IMR-90 (cell line): ENCODE measurements around the gene RPEL1. TPM values are rescaled to one million over a fixed set of nuclear protein-coding genes. Genes with fewer than 3 reads are reported as not detected.

Experiments used
- ATAC-seq: fragments of 200-7000 bp; cut with Tn5 transposase; 2 replicates; pipeline ENCODE4 v1.9.1; 2020; ENCODE audit warnings: low read depth, mild to moderate bottlenecking, moderate library complexity
- BruUV-seq: library from RNA; stranded (reverse); fragments of 400-500 nt; replicated peaks from 2 replicates; lab custom pipeline; 2021; lab: Mats Ljungman, UMichigan
- CTCF ChIA-PET: fragments of 300-600 bp; formaldehyde crosslinking; extraction: SDS; loops from one replicate; lab custom pipeline; 2021; ENCODE audit warnings: antibody characterized with exemption; lab: Yijun Ruan, JAX
- POLR2A ChIA-PET: fragments of 300-600 bp; sonication (Branson Sonifier 250); formaldehyde crosslinking; loops from one replicate; lab custom pipeline; 2022; ENCODE audit warnings: antibody characterized with exemption; ENCODE audit not compliant: unreplicated experiment; lab: Charles Lee
- DNase-seq: peaks from one replicate; pipeline ENCODE4 v3.0.0; 2013
- H2AFZ ChIP-seq: replicated peaks from 2 replicates; pipeline ENCODE3; 2013; ENCODE audit warnings: low read length, mild to moderate bottlenecking; ENCODE audit not compliant: poor library complexity
- H2AK5ac ChIP-seq: 2 replicates; pipeline ENCODE4 v1.6.1; 2013; ENCODE audit warnings: low read depth, low read length, inconsistent platforms
- H2AK9ac ChIP-seq: replicated peaks from 2 replicates; pipeline ENCODE3; 2013; ENCODE audit warnings: mild to moderate bottlenecking, low read depth, low read length, moderate library complexity; ENCODE audit not compliant: poor library complexity
- H2BK120ac ChIP-seq: 2 replicates; pipeline ENCODE4 v1.6.1; 2013; ENCODE audit warnings: low read depth, low read length, inconsistent platforms
- H2BK15ac ChIP-seq: 3 replicates; pipeline ENCODE4 v1.6.1; 2013; ENCODE audit warnings: low read depth, low read length, inconsistent platforms
- H2BK20ac ChIP-seq: 2 replicates; pipeline ENCODE4 v1.6.1; 2013; ENCODE audit warnings: low read depth, mild to moderate bottlenecking, inconsistent platforms, low read length, moderate library complexity
- H2BK5ac ChIP-seq: 2 replicates; pipeline ENCODE4 v1.6.1; 2013; ENCODE audit warnings: mild to moderate bottlenecking, low read depth, low read length, inconsistent platforms; ENCODE audit not compliant: poor library complexity, severe bottlenecking
- H3K14ac ChIP-seq: replicated peaks from 2 replicates; pipeline ENCODE4 v1.6.1; 2013; ENCODE audit warnings: low read depth, low read length, inconsistent platforms
- H3K18ac ChIP-seq: 2 replicates; pipeline ENCODE4 v1.6.1; 2013; ENCODE audit warnings: low read depth, low read length, control low read depth
- H3K23ac ChIP-seq: 2 replicates; pipeline ENCODE4 v1.6.1; 2013; ENCODE audit warnings: low read depth, low read length, inconsistent platforms
- H3K27ac ChIP-seq: 2 replicates; pipeline ENCODE4 v1.5.1; 2013; ENCODE audit warnings: mild to moderate bottlenecking, control low read depth, low read length; ENCODE audit not compliant: insufficient read depth
- H3K27me3 ChIP-seq: 2 replicates; pipeline ENCODE4 v1.6.1; 2013; ENCODE audit warnings: low read length; ENCODE audit not compliant: control insufficient read depth, insufficient read depth
- H3K36me3 ChIP-seq: 2 replicates; pipeline ENCODE4 v1.6.1; 2013; ENCODE audit warnings: low read length, mixed read lengths; ENCODE audit not compliant: control insufficient read depth, insufficient read depth
- H3K4ac ChIP-seq: 2 replicates; pipeline ENCODE4 v1.6.1; 2013; ENCODE audit warnings: low read depth, low read length, inconsistent platforms
- H3K4me1 ChIP-seq: 2 replicates; pipeline ENCODE4 v1.6.1; 2013; ENCODE audit warnings: low read length, mixed read lengths; ENCODE audit not compliant: control insufficient read depth, insufficient read depth
- H3K4me2 ChIP-seq: 2 replicates; pipeline ENCODE4 v1.6.1; 2013; ENCODE audit warnings: low read depth, mild to moderate bottlenecking, control low read depth, low read length, moderate library complexity
- H3K4me3 ChIP-seq: 2 replicates; pipeline ENCODE4 v1.5.1; 2013; ENCODE audit warnings: low read depth, mild to moderate bottlenecking, control low read depth, low read length, moderate library complexity; ENCODE audit not compliant: insufficient read depth
- H3K56ac ChIP-seq: 2 replicates; pipeline ENCODE4 v1.6.1; 2013; ENCODE audit warnings: low read length, inconsistent platforms; ENCODE audit not compliant: insufficient read depth; ENCODE audit errors: extremely low read depth
- H3K79me1 ChIP-seq, 2 experiments: 2 replicates each; pipeline ENCODE4 v1.6.1; 2013; ENCODE audit warnings: low read length in 2 of 2, inconsistent platforms in 1 of 2, low read depth in 1 of 2
- H3K9ac ChIP-seq: 2 replicates; pipeline ENCODE4 v1.6.1; 2013; ENCODE audit warnings: low read depth, low read length, control low read depth
- H3K9me1 ChIP-seq: 2 replicates; pipeline ENCODE4 v1.6.1; 2013; ENCODE audit warnings: low read length, inconsistent platforms; ENCODE audit not compliant: insufficient read depth
- H3K9me3 ChIP-seq: 2 replicates; pipeline ENCODE4 v1.6.1; 2013; ENCODE audit warnings: low read length; ENCODE audit not compliant: control insufficient read depth, insufficient read depth
- H4K20me1 ChIP-seq: 2 replicates; pipeline ENCODE4 v1.6.1; 2013; ENCODE audit warnings: low read length, inconsistent platforms; ENCODE audit not compliant: insufficient read depth
- H4K5ac ChIP-seq: 2 replicates; pipeline ENCODE4 v1.6.1; 2013; ENCODE audit warnings: mild to moderate bottlenecking, low read depth, low read length, control low read depth
- H4K8ac ChIP-seq, 2 experiments: 2 replicates each; pipeline ENCODE4 v1.6.1; 2013; ENCODE audit warnings: low read depth in 2 of 2, low read length in 2 of 2, control low read depth in 1 of 2, inconsistent platforms in 1 of 2
- H4K91ac ChIP-seq: 2 replicates; pipeline ENCODE4 v1.6.1; 2013; ENCODE audit warnings: low read depth, low read length, inconsistent platforms; ENCODE audit not compliant: insufficient read depth
- BHLHE40 ChIP-seq: fragments of 150-350 bp; IDR thresholded peaks from 2 replicates; pipeline ENCODE4 v1.6.1; 2016; ENCODE audit warnings: mild to moderate bottlenecking, low read depth, low read length
- CEBPB ChIP-seq: IDR thresholded peaks from 2 replicates; pipeline ENCODE4 v1.6.1; 2012; ENCODE audit warnings: low read depth, low read length, improper control_type of control experiment
- CHD1 ChIP-seq: IDR thresholded peaks from 2 replicates; pipeline ENCODE4 v1.6.1; 2012; ENCODE audit warnings: low read depth, low read length, improper control_type of control experiment
- FOS ChIP-seq: fragments of 150-350 bp; IDR thresholded peaks from 2 replicates; pipeline ENCODE4 v1.6.1; 2016; ENCODE audit warnings: low read depth, low read length
- MAFK ChIP-seq: IDR thresholded peaks from 2 replicates; pipeline ENCODE4 v1.6.1; 2012; ENCODE audit warnings: low read depth, low read length, improper control_type of control experiment
- MAZ ChIP-seq: IDR thresholded peaks from 2 replicates; pipeline ENCODE4 v1.6.1; 2012; ENCODE audit warnings: low read depth, mild to moderate bottlenecking, low read length, improper control_type of control experiment, moderate library complexity, borderline replicate concordance
- MXI1 ChIP-seq: IDR thresholded peaks from 2 replicates; pipeline ENCODE4 v1.6.1; 2012; ENCODE audit warnings: low read depth, mild to moderate bottlenecking, low read length, moderate library complexity, borderline replicate concordance
- NFE2L2 ChIP-seq: fragments of 150-350 bp; IDR thresholded peaks from 2 replicates; pipeline ENCODE4 v1.6.1; 2016; ENCODE audit warnings: low read depth, mild to moderate bottlenecking, low read length
- POLR2A ChIP-seq: IDR thresholded peaks from 2 replicates; pipeline ENCODE4 v1.6.1; 2012; ENCODE audit warnings: mild to moderate bottlenecking, low read depth, low read length
- RAD21 ChIP-seq: IDR thresholded peaks from 2 replicates; pipeline ENCODE4 v1.6.1; 2012; ENCODE audit warnings: low read length, improper control_type of control experiment
- RCOR1 ChIP-seq: IDR thresholded peaks from 2 replicates; pipeline ENCODE4 v1.6.1; 2012; ENCODE audit warnings: mild to moderate bottlenecking, low read length, improper control_type of control experiment; ENCODE audit not compliant: insufficient replicate concordance
- RFX5 ChIP-seq: IDR thresholded peaks from 2 replicates; pipeline ENCODE4 v1.8.0; 2012; ENCODE audit warnings: low read depth, mild to moderate bottlenecking, low read length, moderate library complexity
- SMC3 ChIP-seq: fragments of 150-350 bp; IDR thresholded peaks from 2 replicates; pipeline ENCODE4 v1.6.1; 2016; ENCODE audit warnings: low read depth, mild to moderate bottlenecking, antibody characterized with exemption, low read length, moderate library complexity
- WGBS, 2 experiments: methylation state at CpG; one replicate each; pipeline versions ENCODE4 v1.1.5 to v1.1.7; 2013; ENCODE audit warnings: missing lambda C conversion rate in 2 of 2; ENCODE audit not compliant: insufficient read length in 1 of 2; ENCODE audit errors: extremely low coverage in 2 of 2; 5-methylcytosine and 5-hydroxymethylcytosine counted together
- dilution Hi-C: fragments of 300-500 bp; cut with HindIII; formaldehyde crosslinking; loops from one replicate; pipeline ENCODE4 v1.14.3; 2018; ENCODE audit warnings: low sequenced_read_pairs; ENCODE audit not compliant: unreplicated experiment
- in situ Hi-C: fragments of 300-500 bp; cut with MboI; formaldehyde crosslinking; loops from 3 replicates; pipeline ENCODE4 v1.14.3; 2019; ENCODE audit warnings: low sequenced_read_pairs, inconsistent platforms, mixed read lengths
- intact Hi-C: fragments of 100-400 bp; cut with micrococcal nuclease; formaldehyde crosslinking; loops from 2 replicates; pipeline ENCODE4 v1.10.0; 2022
- polyA plus RNA-seq, 3 experiments: library from polyadenylated mRNA; depleted of rRNA; stranded (reverse); fragments of >200 nt; gene quantifications; 2 replicates each; pipeline ENCODE4 v1.2.3, GENCODE V29; 2012; ENCODE audit warnings: low replicate concordance in 1 of 3
- total RNA-seq: library from RNA; depleted of rRNA; stranded (reverse); fragments of >200 nt; gene quantifications from 2 replicates; pipeline ENCODE4 v1.2.3, GENCODE V29; 2012
- TF ChIP-seq, protein P1 (sequence below): conservative IDR thresholded peaks from 2 replicates; pipeline ENCODE4 v1.5.1; 2012; ENCODE audit warnings: mild to moderate bottlenecking, low read depth, low read length, improper control_type of control experiment
- TF ChIP-seq, protein P2 (sequence below): fragments of 150-350 bp; IDR thresholded peaks from 2 replicates; pipeline ENCODE4 v1.6.1; 2016; ENCODE audit warnings: low read depth, mild to moderate bottlenecking, low read length, moderate library complexity, borderline replicate concordance
- TF ChIP-seq, protein P3 (sequence below): fragments of 150-350 bp; IDR thresholded peaks from 2 replicates; pipeline ENCODE4 v1.6.1; 2017; ENCODE audit warnings: mild to moderate bottlenecking, antibody characterized with exemption, low read length, low read depth

RPEL1 gene
- total and polyA plus RNA-seq, 2 of the 4 experiments (the other 2 are of a cell fraction): under 0.01 to 0.26 TPM

DNA sequence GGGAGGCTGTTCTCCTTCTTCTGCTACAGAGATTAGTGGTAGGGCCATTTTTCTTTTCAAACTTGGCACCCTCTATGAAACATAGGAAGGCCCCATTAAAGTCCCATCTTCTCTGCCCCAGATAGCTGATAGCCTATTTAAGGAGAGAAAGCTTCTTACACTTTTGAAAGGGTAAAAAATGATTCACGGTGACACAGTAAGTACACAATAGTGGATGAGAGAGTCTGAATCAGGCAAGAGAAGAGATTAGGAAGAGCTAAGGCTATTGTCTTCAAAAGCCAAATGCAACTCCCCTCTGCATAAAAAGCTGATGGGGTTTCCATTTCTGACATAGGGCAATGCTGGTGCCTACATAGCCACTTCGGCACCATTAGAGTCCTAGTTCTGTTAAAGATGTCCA lies 34.8 kb downstream of the RPEL1 start:
- Histone ChIP-seq H3K18ac (no peak overlapping the region), H3K9me3 (no peaks in the 10 kb centered on the region), H2BK15ac (no peak overlapping the region), H2BK120ac (no peak overlapping the region), H3K4me1 (peaks cover 9% of the 10 kb centered on the region; the same call in 1 of the 2 replicates), H3K4ac (no peak overlapping the region), H3K9me1 (no peaks in the 10 kb centered on the region; the same call in 1 of the 2 replicates), H3K79me1 (peaks cover 0 to 5% of the 10 kb centered on the region in 2 experiments; a peak in 2 of 4 replicates), H3K36me3 (no peaks in the 10 kb centered on the region), H4K91ac (no peak overlapping the region), H3K9ac (no peak overlapping the region), H3K27ac (no peak overlapping the region), H3K4me2 (no peak overlapping the region), H3K27me3 (peaks cover 24% of the 10 kb centered on the region), H3K4me3 (no peak overlapping the region), H4K5ac (no peak overlapping the region), H4K20me1 (peaks cover 17% of the 10 kb centered on the region; the same call in 1 of the 2 replicates), H3K14ac (no peak overlapping the region), H2BK5ac (no peak overlapping the region), H2AFZ (no peak overlapping the region), H2AK9ac (no peak overlapping the region), H3K23ac (no peak overlapping the region), H2BK20ac (no peak overlapping the region), H2AK5ac (no peak overlapping the region), H3K56ac (no peak overlapping the region), H4K8ac (no peak overlapping the region)
- intact Hi-C loops: no loop called here
- WGBS, 2 experiments: no CpG with 5 or more reads among the region's 2 CpGs
- TF ChIP-seq NFE2L2 (no peak), POLR2A (no peak), BHLHE40 (no peak), CHD1 (no peak), RFX5 (no peak), SMC3 (no peak), RAD21 (no peak), MAFK (no peak), FOS (no peak), RCOR1 (no peak), MAZ (no peak), MXI1 (no peak), CEBPB (no peak)
- TF ChIP-seq, protein P1, sequence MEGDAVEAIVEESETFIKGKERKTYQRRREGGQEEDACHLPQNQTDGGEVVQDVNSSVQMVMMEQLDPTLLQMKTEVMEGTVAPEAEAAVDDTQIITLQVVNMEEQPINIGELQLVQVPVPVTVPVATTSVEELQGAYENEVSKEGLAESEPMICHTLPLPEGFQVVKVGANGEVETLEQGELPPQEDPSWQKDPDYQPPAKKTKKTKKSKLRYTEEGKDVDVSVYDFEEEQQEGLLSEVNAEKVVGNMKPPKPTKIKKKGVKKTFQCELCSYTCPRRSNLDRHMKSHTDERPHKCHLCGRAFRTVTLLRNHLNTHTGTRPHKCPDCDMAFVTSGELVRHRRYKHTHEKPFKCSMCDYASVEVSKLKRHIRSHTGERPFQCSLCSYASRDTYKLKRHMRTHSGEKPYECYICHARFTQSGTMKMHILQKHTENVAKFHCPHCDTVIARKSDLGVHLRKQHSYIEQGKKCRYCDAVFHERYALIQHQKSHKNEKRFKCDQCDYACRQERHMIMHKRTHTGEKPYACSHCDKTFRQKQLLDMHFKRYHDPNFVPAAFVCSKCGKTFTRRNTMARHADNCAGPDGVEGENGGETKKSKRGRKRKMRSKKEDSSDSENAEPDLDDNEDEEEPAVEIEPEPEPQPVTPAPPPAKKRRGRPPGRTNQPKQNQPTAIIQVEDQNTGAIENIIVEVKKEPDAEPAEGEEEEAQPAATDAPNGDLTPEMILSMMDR: no peak
- TF ChIP-seq, protein P2, sequence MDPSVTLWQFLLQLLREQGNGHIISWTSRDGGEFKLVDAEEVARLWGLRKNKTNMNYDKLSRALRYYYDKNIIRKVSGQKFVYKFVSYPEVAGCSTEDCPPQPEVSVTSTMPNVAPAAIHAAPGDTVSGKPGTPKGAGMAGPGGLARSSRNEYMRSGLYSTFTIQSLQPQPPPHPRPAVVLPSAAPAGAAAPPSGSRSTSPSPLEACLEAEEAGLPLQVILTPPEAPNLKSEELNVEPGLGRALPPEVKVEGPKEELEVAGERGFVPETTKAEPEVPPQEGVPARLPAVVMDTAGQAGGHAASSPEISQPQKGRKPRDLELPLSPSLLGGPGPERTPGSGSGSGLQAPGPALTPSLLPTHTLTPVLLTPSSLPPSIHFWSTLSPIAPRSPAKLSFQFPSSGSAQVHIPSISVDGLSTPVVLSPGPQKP: no peak
- TF ChIP-seq, protein P3, sequence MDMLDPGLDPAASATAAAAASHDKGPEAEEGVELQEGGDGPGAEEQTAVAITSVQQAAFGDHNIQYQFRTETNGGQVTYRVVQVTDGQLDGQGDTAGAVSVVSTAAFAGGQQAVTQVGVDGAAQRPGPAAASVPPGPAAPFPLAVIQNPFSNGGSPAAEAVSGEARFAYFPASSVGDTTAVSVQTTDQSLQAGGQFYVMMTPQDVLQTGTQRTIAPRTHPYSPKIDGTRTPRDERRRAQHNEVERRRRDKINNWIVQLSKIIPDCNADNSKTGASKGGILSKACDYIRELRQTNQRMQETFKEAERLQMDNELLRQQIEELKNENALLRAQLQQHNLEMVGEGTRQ: no peak
- DNase-seq (no peak), ATAC-seq (no peak)
- ChIA-PET CTCF (interaction anchor here (0.6 kb wide), 1 partner anchor 36 kb away, joined by 3 read pairs; no protein-coding TSS in a partner anchor), POLR2A (no interaction called here)
- BruUV-seq: no TSS peak
- dilution Hi-C loops: no loop called here
- in situ Hi-C loops: no loop called here
